NCI-H146 (cell line): ENCODE results near the gene TMEM8B.
"Not testable (repeated sequence)": the region's sequence is repeated elsewhere in the genome, so short reads cannot be mapped to it uniquely, and the experiment has no call there.

ENCODE experiments used
- DNase-seq: peaks from one replicate; lab custom pipeline; 2025; lab: John Stamatoyannopoulos, UW

Gene TMEM8B

GRCh38 chr9:35867538-35867937 lies 38.5 kb downstream of the TMEM8B start:
- DNase-seq: no peak

- no peak for DNase-seq
Observed at GRCh38 chr9:35868933-35869332, 39.9 kb downstream of the TMEM8B start.

GRCh38 chr9:35869621-35870216 lies 40.7 kb downstream of the TMEM8B start:
- no peak for DNase-seq

- DNase-seq: no peak
Observed at GRCh38 chr9:35870351-35870923, 41.4 kb downstream of the TMEM8B start, which contains the start of gene OR13J1. OR13J1 (minus strand) TSS chr9:35870401; CDS start chr9:35870401, 0 bp downstream.

- DNase-seq: no peak
Observed at GRCh38 chr9:35871545-35871944, 42.5 kb downstream of the TMEM8B start.

GRCh38 chr9:35872505-35872904 lies 43.5 kb downstream of the TMEM8B start:
- DNase-seq: no peak

GRCh38 chr9:35882263-35882848 lies 53.3 kb downstream of the TMEM8B start:
- DNase-seq: peak; percentile 80

GRCh38 chr9:35882996-35883395 lies 54.0 kb downstream of the TMEM8B start:
- no peak for DNase-seq

- DNase-seq: not testable (repeated sequence)
Observed at GRCh38 chr9:35884908-35885307, 55.9 kb downstream of the TMEM8B start.

GRCh38 chr9:35891646-35892045 lies 62.6 kb downstream of the TMEM8B start:
- no peak for DNase-seq

GRCh38 chr9:35892051-35892450 lies 63.0 kb downstream of the TMEM8B start:
- DNase-seq: no peak

- DNase-seq: no peak
Observed at GRCh38 chr9:35896570-35896969, 67.5 kb downstream of the TMEM8B start.

GRCh38 chr9:35897376-35898099 lies 68.5 kb downstream of the TMEM8B start:
- DNase-seq: not testable (repeated sequence)

- no peak for DNase-seq
Observed at GRCh38 chr9:35898337-35898736, 69.3 kb downstream of the TMEM8B start.

GRCh38 chr9:35899021-35899420 lies 70.0 kb downstream of the TMEM8B start:
- no peak for DNase-seq

- DNase-seq: peak; percentile 66
Observed at GRCh38 chr9:35903049-35903448, 74.0 kb downstream of the TMEM8B start.

- no peak for DNase-seq
Observed at GRCh38 chr9:35904338-35904737, 75.3 kb downstream of the TMEM8B start.

GRCh38 chr9:35905051-35905781 lies 76.2 kb downstream of the TMEM8B start:
- DNase-seq: no peak

GRCh38 chr9:35905912-35906679 lies 77.1 kb downstream of the TMEM8B start, which contains the start of gene HRCT1:
HRCT1 (plus strand) TSS chr9:35906202; CDS start chr9:35906288, 86 bp downstream.
- DNase-seq: peak; percentile 19

GRCh38 chr9:35906923-35907699 lies 78.1 kb downstream of the TMEM8B start:
- DNase-seq: no peak
